ENCODE data around the gene DGCR2.

GRCh38 chr22:19143212-19143611, 21.0 kb upstream of the DGCR2 start:
- TF ChIP-seq, protein P1, sequence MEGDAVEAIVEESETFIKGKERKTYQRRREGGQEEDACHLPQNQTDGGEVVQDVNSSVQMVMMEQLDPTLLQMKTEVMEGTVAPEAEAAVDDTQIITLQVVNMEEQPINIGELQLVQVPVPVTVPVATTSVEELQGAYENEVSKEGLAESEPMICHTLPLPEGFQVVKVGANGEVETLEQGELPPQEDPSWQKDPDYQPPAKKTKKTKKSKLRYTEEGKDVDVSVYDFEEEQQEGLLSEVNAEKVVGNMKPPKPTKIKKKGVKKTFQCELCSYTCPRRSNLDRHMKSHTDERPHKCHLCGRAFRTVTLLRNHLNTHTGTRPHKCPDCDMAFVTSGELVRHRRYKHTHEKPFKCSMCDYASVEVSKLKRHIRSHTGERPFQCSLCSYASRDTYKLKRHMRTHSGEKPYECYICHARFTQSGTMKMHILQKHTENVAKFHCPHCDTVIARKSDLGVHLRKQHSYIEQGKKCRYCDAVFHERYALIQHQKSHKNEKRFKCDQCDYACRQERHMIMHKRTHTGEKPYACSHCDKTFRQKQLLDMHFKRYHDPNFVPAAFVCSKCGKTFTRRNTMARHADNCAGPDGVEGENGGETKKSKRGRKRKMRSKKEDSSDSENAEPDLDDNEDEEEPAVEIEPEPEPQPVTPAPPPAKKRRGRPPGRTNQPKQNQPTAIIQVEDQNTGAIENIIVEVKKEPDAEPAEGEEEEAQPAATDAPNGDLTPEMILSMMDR (IDR thresholded peaks at IDR 0.05; ENCODE audit: low read depth, low read length), result no peak
- TF ChIP-seq EZH2phosphoT487 (IDR thresholded peaks at IDR 0.05; ENCODE audit: low read depth), result no peak

Measured in OCI-LY3 (cell line).